Heart right ventricle (tissue), 16 donors: ENCODE data around the gene FAM184B. TPM values are rescaled to one million over a fixed set of nuclear protein-coding genes. Genes with fewer than 3 reads are reported as not detected.
"Not testable (repeated sequence)": the region's sequence is repeated elsewhere in the genome, so short reads cannot be mapped to it uniquely, and the experiment has no call there.

Source experiments
- ATAC-seq, 8 donors: fragments of 200-7000 bp; cut with Tn5 transposase; one replicate each; pipeline ENCODE4 v1.9.1; 2020; ENCODE audit warnings: mild to moderate bottlenecking in 8 of 8, moderate library complexity in 8 of 8, moderate number of reproducible peaks in 1 of 8
- DNase-seq, 2 donors: peaks; one replicate each; pipeline ENCODE4 v3.0.0-alpha.2; 2020
- H3K27ac ChIP-seq, 10 donors: fragments of 200-600 bp; sonication (generic) in 2 of 10; one replicate each; pipeline versions ENCODE4 v1.5.0 to v1.8.0; 2020 to 2022; ENCODE audit warnings: mild to moderate bottlenecking in 3 of 10
- H3K27me3 ChIP-seq, 7 donors: fragments of 200-600 bp; one replicate each; pipeline ENCODE4 v1.8.0; 2021 to 2022; ENCODE audit warnings: mild to moderate bottlenecking in 2 of 7
- H3K36me3 ChIP-seq, 9 donors: fragments of 200-600 bp; sonication (generic) in 1 of 9; one replicate each; pipeline versions ENCODE4 v1.5.0 to v1.8.0; 2020 to 2022; ENCODE audit warnings: mild to moderate bottlenecking in 2 of 9
- H3K4me1 ChIP-seq, 9 donors: fragments of 200-600 bp; sonication (generic) in 1 of 9; one replicate each; pipeline versions ENCODE4 v1.5.0 to v1.8.0; 2020 to 2022; ENCODE audit warnings: mild to moderate bottlenecking in 4 of 9
- H3K4me3 ChIP-seq, 10 donors: fragments of 200-600 bp; sonication (generic) in 2 of 10; one replicate each; pipeline versions ENCODE4 v1.5.0 to v1.8.0; 2020 to 2022; ENCODE audit warnings: mild to moderate bottlenecking in 7 of 10, moderate library complexity in 2 of 10
- H3K9me3 ChIP-seq, 11 donors: fragments of 200-600 bp in 10 of 11; sonication (generic) in 2 of 11; one replicate each; pipeline versions ENCODE4 v1.5.0 to v1.8.0; 2013 to 2022; ENCODE audit warnings: mild to moderate bottlenecking in 2 of 11, control low read depth in 1 of 11, moderate library complexity in 1 of 11
- WGBS, 2 donors: extraction: QIAGEN DNeasy Blood & Tissue Kit; methylation state at CpG; one replicate each; pipeline ENCODE4 v1.1.7; 2013; ENCODE audit warnings: inconsistent platforms in 1 of 2; 5-methylcytosine and 5-hydroxymethylcytosine counted together
- intact Hi-C, 10 donors: fragments of 100-400 bp; cut with DNase I; formaldehyde crosslinking; loops; one replicate each; pipeline versions ENCODE4 v1.11.1 to v1.14.2; 2022
- polyA plus RNA-seq, 2 donors: library from polyadenylated mRNA; stranded (reverse); fragments of 200-250 nt; gene quantifications; one replicate each; pipeline ENCODE4 v1.2.3, GENCODE V29; 2013
- total RNA-seq, 10 donors: library from RNA; stranded (reverse); fragmentation: NEBNext Ultra II Directional in 3 of 10; extraction: Animal tissue kit (Norgen Biotek cat#: 25700) in 3 of 10; gene quantifications; one replicate each; pipeline versions ENCODE4 v1.2.1 to v1.2.4, GENCODE V29; 2021 to 2023
- TF ChIP-seq, protein P1 (sequence below), 9 donors: fragments of 200-600 bp; sonication (generic) in 2 of 9; IDR thresholded peaks; one replicate each; pipeline versions ENCODE4 v1.5.0 to v1.8.0; 2021 to 2022; ENCODE audit warnings: antibody characterized with exemption in 9 of 9, mild to moderate bottlenecking in 5 of 9, moderate library complexity in 1 of 9
- donor health status: Arrhythmogenic right ventricular cardiomyopathy.
- donor health status: ischemic (EF 13 %, LVEDD 7.1; RV severe dilation, severe dysfunction).
- donor health status: healthy with polysubstance abuse.
- donor health status: DM: no; HTN: yes; CAD: no.
- donor health status: DM: no; HTN: no; CAD: no.
- donor health status: ischemic (EF 25% LVEDD 6.9; RV normal size, moderate dysfunction).
- donor health status: ischemic (EF 25% LVEDD 5.7; RV mildly dilated, moderate dysfunction).
- donor health status: healthy.
- donor health status: DM: yes; HTN: yes; CAD: no.
- donor health status: Ischemic cardiomyopathy.
- donor health status: ischemic (EF 35%, LVEDD 5.7; RV mildly dilated, moderate dysfunction).
- donor health status: nonischemic (EF 11% LVEDD 7.7; RV severe dilation, severe dysfunction).
- donor health status: DM: yes; HTN: yes; CAD: no.
- donor health status: PGD.
- donor health status: ischemic (EF 29% LVEDD 5.4; RV normal size, mild dysfunction).
- donor health status: nonischemic (EF 23%, LVEDD 6.1; RV moderate dilation, normal function).

Gene FAM184B
- total and polyA plus RNA-seq, 12 donors, result 0.01 to 0.07 TPM; not detected in 10

- intact Hi-C loops, result no loop called here
- H3K27ac ChIP-seq, result no peak overlapping the region
- H3K4me3 ChIP-seq, result no peak overlapping the region
- H3K9me3 ChIP-seq, result no peaks in the 10 kb centered on the region
- TF ChIP-seq, protein P1, sequence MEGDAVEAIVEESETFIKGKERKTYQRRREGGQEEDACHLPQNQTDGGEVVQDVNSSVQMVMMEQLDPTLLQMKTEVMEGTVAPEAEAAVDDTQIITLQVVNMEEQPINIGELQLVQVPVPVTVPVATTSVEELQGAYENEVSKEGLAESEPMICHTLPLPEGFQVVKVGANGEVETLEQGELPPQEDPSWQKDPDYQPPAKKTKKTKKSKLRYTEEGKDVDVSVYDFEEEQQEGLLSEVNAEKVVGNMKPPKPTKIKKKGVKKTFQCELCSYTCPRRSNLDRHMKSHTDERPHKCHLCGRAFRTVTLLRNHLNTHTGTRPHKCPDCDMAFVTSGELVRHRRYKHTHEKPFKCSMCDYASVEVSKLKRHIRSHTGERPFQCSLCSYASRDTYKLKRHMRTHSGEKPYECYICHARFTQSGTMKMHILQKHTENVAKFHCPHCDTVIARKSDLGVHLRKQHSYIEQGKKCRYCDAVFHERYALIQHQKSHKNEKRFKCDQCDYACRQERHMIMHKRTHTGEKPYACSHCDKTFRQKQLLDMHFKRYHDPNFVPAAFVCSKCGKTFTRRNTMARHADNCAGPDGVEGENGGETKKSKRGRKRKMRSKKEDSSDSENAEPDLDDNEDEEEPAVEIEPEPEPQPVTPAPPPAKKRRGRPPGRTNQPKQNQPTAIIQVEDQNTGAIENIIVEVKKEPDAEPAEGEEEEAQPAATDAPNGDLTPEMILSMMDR (IDR thresholded peaks at IDR 0.05), result no peak
- no peaks in the 10 kb centered on the region for H3K4me1 ChIP-seq
- H3K27me3 ChIP-seq, result no peaks in the 10 kb centered on the region
- DNase-seq (no peak), ATAC-seq (no peak)
- 85 to 91% methylated on average over 2 of the region's 2 CpGs for WGBS, 2 donors
- H3K36me3 ChIP-seq, result no peaks in the 10 kb centered on the region
Observed at GRCh38 chr4:17715511-17715910, 65.9 kb downstream of the FAM184B start.

GRCh38 chr4:17713779-17714178 is 67.6 kb downstream of the FAM184B start:
- TF ChIP-seq, protein P1 (IDR thresholded peaks at IDR 0.05), result no peak
- Histone ChIP-seq H3K27me3 (peaks cover 0 to 9% (median 0%) of the 10 kb centered on the region in 7 donors), H3K9me3 (no peaks in the 10 kb centered on the region), H3K36me3 (no peaks in the 10 kb centered on the region), H3K4me1 (no peaks in the 10 kb centered on the region), H3K27ac (no peak overlapping the region), H3K4me3 (no peak overlapping the region)
- ATAC-seq (no peak), DNase-seq (no peak)
- intact Hi-C loops, result no loop called here
- WGBS, 2 donors, result 87 to 95% methylated on average over 5 of the region's 5 CpGs

GRCh38 chr4:17712166-17712565 is 69.3 kb downstream of the FAM184B start:
- Histone ChIP-seq H3K9me3 (no peaks in the 10 kb centered on the region), H3K27ac (no peak overlapping the region), H3K4me1 (no peaks in the 10 kb centered on the region), H3K36me3 (no peaks in the 10 kb centered on the region), H3K27me3 (peaks cover 0 to 10% (median 0%) of the 10 kb centered on the region in 7 donors), H3K4me3 (no peak overlapping the region)
- ATAC-seq, result no peak
- intact Hi-C loops, result no loop called here
- WGBS, 2 donors, result 71 to 73% methylated on average over 5 of the region's 5 CpGs
- no peak for DNase-seq
- TF ChIP-seq, protein P1 (IDR thresholded peaks at IDR 0.05), result no peak

DNA sequence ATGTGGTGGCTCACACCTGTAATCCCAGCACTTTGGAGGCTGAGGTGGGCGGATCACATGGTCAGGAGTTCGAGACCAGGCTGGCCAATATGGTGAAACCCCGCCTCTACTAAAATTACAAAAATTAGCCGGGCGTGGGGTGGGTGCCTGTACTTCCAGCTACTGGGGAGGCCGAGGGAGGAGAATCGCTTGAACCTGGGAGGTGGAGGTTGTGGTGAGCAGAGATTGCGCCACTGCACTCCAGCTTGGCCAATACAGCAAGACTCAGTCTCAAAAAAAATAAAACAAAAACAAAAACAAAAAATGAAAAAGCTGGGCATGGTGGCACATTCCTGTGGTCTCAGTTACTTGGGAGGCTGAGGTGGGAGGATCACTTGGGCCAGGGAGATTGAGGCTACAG is 70.2 kb downstream of the FAM184B start:
- DNase-seq, H3K27ac ChIP-seq, H3K4me1 ChIP-seq, H3K36me3 ChIP-seq, H3K4me3 ChIP-seq, intact Hi-C loops, H3K9me3 ChIP-seq, ATAC-seq: not testable (repeated sequence)
- H3K27me3 ChIP-seq, result peaks cover 0 to 10% (median 0%) of the 10 kb centered on the region in 7 donors
- 82 to 88% methylated on average over 8 of the region's 8 CpGs for WGBS, 2 donors

GRCh38 chr4:17709763-17710068 is 71.7 kb downstream of the FAM184B start:
- TF ChIP-seq, protein P1 (IDR thresholded peaks at IDR 0.05), result no peak
- WGBS, 2 donors, result 64 to 66% methylated on average over 8 of the region's 8 CpGs
- ATAC-seq, result no peak

More at GRCh38 chr4:17709763-17710068, 71.7 kb downstream of the FAM184B start:
- no peak overlapping the region for H3K4me3 ChIP-seq
- H3K27ac ChIP-seq, result no peak overlapping the region
- H3K4me1 ChIP-seq, result peaks cover 0 to 3% (median 0%) of the 10 kb centered on the region in 9 donors
- H3K27me3 ChIP-seq, result peaks cover 0 to 10% (median 0%) of the 10 kb centered on the region in 7 donors
- no peaks in the 10 kb centered on the region for H3K9me3 ChIP-seq
- no peak for DNase-seq
- intact Hi-C loops, result no loop called here
- H3K36me3 ChIP-seq, result no peaks in the 10 kb centered on the region
